ENCODE measurements around the gene CCM2.
"Not testable (repeated sequence)": the region's sequence is repeated elsewhere in the genome, so short reads cannot be mapped to it uniquely, and the experiment has no call there.

Gene CCM2

GRCh38 chr7:45027774-45028114 lies 27.7 kb downstream of the CCM2 start:
- Histone ChIP-seq H3K4me3 (ENCODE audit: low read depth, low read length) (no peak overlapping the region), H3K27me3 (ENCODE audit: control insufficient read depth, insufficient read depth, low read length) (no peaks in the 10 kb centered on the region), H3K9ac (ENCODE audit: low read length) (no peak overlapping the region), H3K9me3 (ENCODE audit: control insufficient read depth, insufficient read depth, low read depth, low read length) (peaks cover 4% of the 10 kb centered on the region; the same call in 1 of the 2 replicates), H3K36me3 (ENCODE audit: control insufficient read depth, insufficient read depth, low read length) (peaks cover 5% of the 10 kb centered on the region), H3K4me1 (ENCODE audit: control insufficient read depth, insufficient read depth, low read length) (no peaks in the 10 kb centered on the region), H3K27ac (ENCODE audit: low read depth, low read length) (no peak overlapping the region)

GRCh38 chr7:45028138-45028919 lies 28.3 kb downstream of the CCM2 start:
- no peak overlapping the region for H3K9ac ChIP-seq (ENCODE audit: low read length)
- no peaks in the 10 kb centered on the region; the same call in 1 of the 2 replicates for H3K4me1 ChIP-seq (ENCODE audit: control insufficient read depth, insufficient read depth, low read length)
- no peaks in the 10 kb centered on the region for H3K27me3 ChIP-seq (ENCODE audit: control insufficient read depth, insufficient read depth, low read length)
- H3K27ac ChIP-seq (ENCODE audit: low read depth, low read length): no peak overlapping the region
- no peak overlapping the region for H3K4me3 ChIP-seq (ENCODE audit: low read depth, low read length)
- H3K9me3 ChIP-seq (ENCODE audit: control insufficient read depth, insufficient read depth, low read depth, low read length): peaks cover 4% of the 10 kb centered on the region; the same call in 1 of the 2 replicates
- peaks cover 5% of the 10 kb centered on the region for H3K36me3 ChIP-seq (ENCODE audit: control insufficient read depth, insufficient read depth, low read length)

GRCh38 chr7:45028920-45029344 lies 28.9 kb downstream of the CCM2 start:
- Histone ChIP-seq H3K9me3 (ENCODE audit: control insufficient read depth, insufficient read depth, low read depth, low read length) (peaks cover 4% of the 10 kb centered on the region; the same call in 1 of the 2 replicates), H3K4me1 (ENCODE audit: control insufficient read depth, insufficient read depth, low read length) (no peaks in the 10 kb centered on the region; the same call in 1 of the 2 replicates), H3K4me3 (ENCODE audit: low read depth, low read length) (no peak overlapping the region), H3K27me3 (ENCODE audit: control insufficient read depth, insufficient read depth, low read length) (no peaks in the 10 kb centered on the region), H3K36me3 (ENCODE audit: control insufficient read depth, insufficient read depth, low read length) (peaks cover 5% of the 10 kb centered on the region), H3K9ac (ENCODE audit: low read length) (no peak overlapping the region), H3K27ac (ENCODE audit: low read depth, low read length) (no peak overlapping the region)

GRCh38 chr7:45031829-45032228 lies 31.8 kb downstream of the CCM2 start:
- Histone ChIP-seq H3K27me3 (ENCODE audit: control insufficient read depth, insufficient read depth, low read length) (no peaks in the 10 kb centered on the region), H3K27ac (ENCODE audit: low read depth, low read length) (no peak overlapping the region), H3K4me3 (ENCODE audit: low read depth, low read length) (no peak overlapping the region), H3K4me1 (ENCODE audit: control insufficient read depth, insufficient read depth, low read length) (peaks cover 11% of the 10 kb centered on the region), H3K9ac (ENCODE audit: low read length) (no peak overlapping the region), H3K36me3 (ENCODE audit: control insufficient read depth, insufficient read depth, low read length) (peaks cover 4% of the 10 kb centered on the region), H3K9me3 (ENCODE audit: control insufficient read depth, insufficient read depth, low read depth, low read length) (no peaks in the 10 kb centered on the region)

DNA sequence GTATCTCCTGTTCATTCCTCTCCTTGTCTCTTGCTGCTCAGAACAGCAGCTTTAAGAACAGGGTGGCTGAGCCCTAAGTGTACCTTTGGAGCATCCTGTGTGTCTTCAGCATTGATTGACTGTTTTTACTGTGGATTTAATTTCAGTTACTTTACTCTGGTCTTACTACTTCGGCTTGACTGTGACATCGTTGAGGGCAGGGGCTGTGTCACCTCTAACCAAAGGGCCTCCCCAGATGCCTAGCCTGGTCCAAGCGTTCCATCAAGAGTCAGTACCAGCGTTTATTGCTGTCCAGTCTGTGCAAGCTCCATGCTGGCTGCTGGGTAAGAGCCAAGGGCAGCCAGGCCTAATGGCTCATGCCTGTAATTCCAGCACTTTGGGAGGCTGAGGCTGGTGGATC lies 32.4 kb downstream of the CCM2 start:
- Histone ChIP-seq H3K9ac (ENCODE audit: low read length) (no peak overlapping the region), H3K4me3 (ENCODE audit: low read depth, low read length) (no peak overlapping the region), H3K36me3 (ENCODE audit: control insufficient read depth, insufficient read depth, low read length) (no peaks in the 10 kb centered on the region), H3K27me3 (ENCODE audit: control insufficient read depth, insufficient read depth, low read length) (no peaks in the 10 kb centered on the region), H3K27ac (ENCODE audit: low read depth, low read length) (no peak overlapping the region), H3K9me3 (ENCODE audit: control insufficient read depth, insufficient read depth, low read depth, low read length) (no peaks in the 10 kb centered on the region), H3K4me1 (ENCODE audit: control insufficient read depth, insufficient read depth, low read length) (peaks cover 12% of the 10 kb centered on the region)

DNA sequence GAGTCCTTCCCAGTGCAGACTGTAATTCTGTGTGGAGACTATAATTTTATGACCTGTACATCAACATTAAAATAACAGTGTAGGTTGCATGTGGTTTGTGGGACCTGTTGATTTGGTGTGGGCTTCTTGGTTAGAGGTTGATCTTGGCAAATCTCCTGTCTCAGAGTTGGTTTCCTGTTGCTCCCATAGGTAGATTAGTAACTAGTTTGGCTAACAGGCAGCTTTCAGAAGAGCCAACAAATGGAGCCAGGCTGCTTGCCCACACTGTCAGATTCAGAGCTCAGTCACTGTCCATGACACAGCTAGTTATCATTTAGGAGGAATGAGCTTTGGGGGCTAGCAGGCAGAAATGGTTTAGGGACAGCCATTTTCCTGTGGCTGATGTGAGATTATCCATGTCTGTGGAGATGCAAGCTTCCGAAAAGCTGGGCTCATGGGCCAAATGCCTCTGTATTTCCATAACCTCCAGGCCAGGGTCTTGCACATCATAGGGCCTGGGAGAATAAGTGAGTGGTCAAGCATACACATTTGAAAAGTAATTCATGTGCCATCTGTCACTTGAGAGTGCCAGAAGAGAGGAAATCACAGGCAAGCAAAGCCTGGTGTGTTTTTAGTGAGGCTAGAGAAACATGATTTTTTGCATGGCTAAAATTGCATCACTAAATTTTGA lies 33.4 kb downstream of the CCM2 start:
- peaks cover 12% of the 10 kb centered on the region for H3K4me1 ChIP-seq (ENCODE audit: control insufficient read depth, insufficient read depth, low read length)
- H3K4me3 ChIP-seq (ENCODE audit: low read depth, low read length): no peak overlapping the region
- no peaks in the 10 kb centered on the region for H3K27me3 ChIP-seq (ENCODE audit: control insufficient read depth, insufficient read depth, low read length)
- H3K9ac ChIP-seq (ENCODE audit: low read length): no peak overlapping the region
- 0 out of 2 replicates have a peak overlapping the region, but pooled peaks have one; percentile 58 for H3K27ac ChIP-seq (ENCODE audit: low read depth, low read length)
- H3K36me3 ChIP-seq (ENCODE audit: control insufficient read depth, insufficient read depth, low read length): peaks cover 3% of the 10 kb centered on the region; the same call in 1 of the 2 replicates
- H3K9me3 ChIP-seq (ENCODE audit: control insufficient read depth, insufficient read depth, low read depth, low read length): no peaks in the 10 kb centered on the region

DNA sequence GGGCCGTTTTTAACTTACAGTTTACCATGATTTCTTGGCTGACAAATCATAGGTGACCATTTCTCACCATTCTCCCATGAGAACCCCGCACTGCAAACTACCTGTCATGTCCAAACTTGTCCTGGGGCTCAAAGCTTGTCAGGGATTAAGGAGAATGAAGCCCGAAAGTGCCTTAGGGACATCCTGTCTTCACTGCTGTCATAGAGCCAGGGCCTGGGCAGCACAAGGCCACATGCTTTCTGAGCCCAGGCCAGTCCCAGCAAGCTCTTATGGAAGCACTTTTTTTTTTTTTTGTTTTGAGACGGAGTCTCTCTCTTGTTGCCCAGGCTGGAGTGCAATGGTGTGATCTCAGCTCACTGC lies 33.9 kb downstream of the CCM2 start:
- Histone ChIP-seq H3K9ac (ENCODE audit: low read length) (no peak overlapping the region), H3K27ac (ENCODE audit: low read depth, low read length) (0 out of 2 replicates have a peak overlapping the region, but pooled peaks have one; percentile 58), H3K9me3 (ENCODE audit: control insufficient read depth, insufficient read depth, low read depth, low read length) (no peaks in the 10 kb centered on the region), H3K36me3 (ENCODE audit: control insufficient read depth, insufficient read depth, low read length) (peaks cover 5% of the 10 kb centered on the region), H3K27me3 (ENCODE audit: control insufficient read depth, insufficient read depth, low read length) (no peaks in the 10 kb centered on the region), H3K4me3 (ENCODE audit: low read depth, low read length) (no peak overlapping the region), H3K4me1 (ENCODE audit: control insufficient read depth, insufficient read depth, low read length) (peaks cover 12% of the 10 kb centered on the region)

DNA sequence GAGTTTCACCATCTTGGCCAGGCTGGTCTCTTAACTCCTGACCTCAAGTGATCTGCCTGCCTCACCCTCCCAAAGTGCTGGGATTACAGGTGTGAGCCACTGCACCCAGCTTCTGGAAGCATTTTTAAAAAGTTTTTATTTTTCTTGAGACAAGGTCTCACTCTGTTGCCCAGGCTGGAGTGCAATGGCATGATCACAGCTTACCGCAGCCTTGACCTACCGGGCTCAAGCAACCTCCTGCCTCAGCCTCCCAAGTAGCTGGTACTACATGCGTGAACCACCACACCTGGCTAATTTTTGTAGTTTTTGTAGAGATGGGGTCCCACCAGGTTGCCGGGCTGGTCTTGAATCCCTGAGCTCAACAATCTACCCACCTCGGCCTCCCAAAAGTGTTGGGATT lies 34.7 kb downstream of the CCM2 start:
- not testable (repeated sequence) for H3K4me3 ChIP-seq (ENCODE audit: low read depth, low read length); H3K9me3 ChIP-seq (ENCODE audit: control insufficient read depth, insufficient read depth, low read depth, low read length); H3K27ac ChIP-seq (ENCODE audit: low read depth, low read length); H3K27me3 ChIP-seq (ENCODE audit: control insufficient read depth, insufficient read depth, low read length); H3K9ac ChIP-seq (ENCODE audit: low read length)
- Histone ChIP-seq H3K36me3 (ENCODE audit: control insufficient read depth, insufficient read depth, low read length) (peaks cover 11% of the 10 kb centered on the region), H3K4me1 (ENCODE audit: control insufficient read depth, insufficient read depth, low read length) (peaks cover 12% of the 10 kb centered on the region)

DNA sequence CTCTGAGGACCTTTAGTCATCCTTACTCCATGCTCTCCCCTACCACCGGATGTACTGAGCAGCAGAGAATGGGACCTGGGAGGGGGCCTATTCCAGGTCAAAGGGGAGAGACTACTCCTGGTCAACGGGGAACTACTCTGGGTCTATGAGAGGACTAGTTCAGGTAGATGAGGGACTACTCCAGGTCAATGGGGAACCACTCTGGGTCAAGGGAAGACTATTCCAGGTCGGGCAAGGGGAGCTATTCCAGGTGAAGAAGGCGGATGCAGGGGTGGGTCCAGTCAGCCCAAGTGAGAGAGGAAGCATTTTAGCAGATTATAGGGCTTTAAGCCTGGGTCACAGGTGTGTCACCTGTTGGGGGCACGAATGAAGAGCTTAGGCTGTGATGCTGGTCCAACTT lies 35.4 kb downstream of the CCM2 start:
- H3K27ac ChIP-seq (ENCODE audit: low read depth, low read length): no peak overlapping the region
- peaks cover 12% of the 10 kb centered on the region for H3K4me1 ChIP-seq (ENCODE audit: control insufficient read depth, insufficient read depth, low read length)
- no peak overlapping the region for H3K4me3 ChIP-seq (ENCODE audit: low read depth, low read length)
- H3K9me3 ChIP-seq (ENCODE audit: control insufficient read depth, insufficient read depth, low read depth, low read length): no peaks in the 10 kb centered on the region
- peaks cover 11% of the 10 kb centered on the region for H3K36me3 ChIP-seq (ENCODE audit: control insufficient read depth, insufficient read depth, low read length)
- H3K9ac ChIP-seq (ENCODE audit: low read length): no peak overlapping the region
- no peaks in the 10 kb centered on the region for H3K27me3 ChIP-seq (ENCODE audit: control insufficient read depth, insufficient read depth, low read length)

DNA sequence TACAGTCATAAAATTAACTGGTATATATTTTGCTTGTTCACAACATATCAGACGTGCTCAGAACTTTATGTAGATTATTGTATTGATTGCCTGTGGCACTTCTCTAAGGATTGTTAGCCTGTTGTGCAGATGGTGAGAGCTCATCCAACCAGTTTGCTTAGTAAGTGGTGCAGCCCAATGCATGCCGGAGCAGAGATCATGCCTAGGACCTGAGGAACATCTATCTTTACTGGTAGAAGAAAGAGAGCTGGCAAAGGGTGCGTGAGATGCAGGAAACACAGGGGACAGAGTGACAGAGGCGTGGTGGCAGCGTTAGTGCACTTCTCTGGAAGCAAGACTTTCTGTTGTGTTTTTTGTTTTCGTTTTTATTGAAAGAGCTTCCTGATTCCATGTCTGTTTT lies 35.9 kb downstream of the CCM2 start:
- H3K4me3 ChIP-seq (ENCODE audit: low read depth, low read length): no peak overlapping the region

DNA sequence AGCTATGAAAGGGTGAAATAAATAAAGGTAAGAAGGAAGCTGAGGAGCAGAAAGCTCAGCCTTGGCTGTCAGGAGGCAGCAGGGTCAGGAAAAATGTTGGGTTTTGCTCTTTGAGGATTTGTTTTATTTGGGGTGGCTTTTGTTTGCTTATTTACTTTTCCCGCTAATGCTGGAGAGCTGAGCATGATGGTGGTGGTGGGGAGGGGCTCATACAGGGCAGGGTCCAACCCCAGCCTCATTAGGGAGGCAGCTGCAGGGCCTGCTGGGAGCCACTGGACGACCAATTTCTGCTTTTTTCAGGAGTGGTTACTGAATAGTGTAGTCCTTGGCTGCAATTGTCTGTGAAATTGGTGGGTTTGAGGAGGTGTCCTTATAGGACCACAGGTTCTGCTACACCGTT lies 36.3 kb downstream of the CCM2 start:
- peaks cover 15% of the 10 kb centered on the region for H3K36me3 ChIP-seq (ENCODE audit: control insufficient read depth, insufficient read depth, low read length)
- no peaks in the 10 kb centered on the region for H3K27me3 ChIP-seq (ENCODE audit: control insufficient read depth, insufficient read depth, low read length)
- H3K4me3 ChIP-seq (ENCODE audit: low read depth, low read length): no peak overlapping the region
- H3K4me1 ChIP-seq (ENCODE audit: control insufficient read depth, insufficient read depth, low read length): peaks cover 12% of the 10 kb centered on the region
- H3K27ac ChIP-seq (ENCODE audit: low read depth, low read length): no peak overlapping the region
- no peaks in the 10 kb centered on the region for H3K9me3 ChIP-seq (ENCODE audit: control insufficient read depth, insufficient read depth, low read depth, low read length)
- H3K9ac ChIP-seq (ENCODE audit: low read length): no peak overlapping the region

More for the DNA sequence above, 35.9 kb downstream of the CCM2 start:
- no peak overlapping the region for H3K27ac ChIP-seq (ENCODE audit: low read depth, low read length)
- no peaks in the 10 kb centered on the region for H3K9me3 ChIP-seq (ENCODE audit: control insufficient read depth, insufficient read depth, low read depth, low read length)
- peaks cover 12% of the 10 kb centered on the region for H3K4me1 ChIP-seq (ENCODE audit: control insufficient read depth, insufficient read depth, low read length)
- H3K27me3 ChIP-seq (ENCODE audit: control insufficient read depth, insufficient read depth, low read length): no peaks in the 10 kb centered on the region
- H3K9ac ChIP-seq (ENCODE audit: low read length): no peak overlapping the region
- H3K36me3 ChIP-seq (ENCODE audit: control insufficient read depth, insufficient read depth, low read length): peaks cover 13% of the 10 kb centered on the region
